SK-N-SH (cell line): ENCODE results near the gene SERPINI2. TPM values are rescaled to one million over a fixed set of nuclear protein-coding genes. Genes with fewer than 3 reads are reported as not detected.

Source experiments
- CTCF ChIA-PET: fragments of 300-600, 350-600 bp; formaldehyde crosslinking; extraction: SDS; loops from one replicate; lab custom pipeline; 2021; lab: Yijun Ruan, JAX
- POLR2A ChIA-PET: fragments of 350-600 bp; sonication (Branson Sonifier 250); formaldehyde crosslinking; extraction: SDS; loops from one replicate; lab custom pipeline; 2020; ENCODE audit warnings: antibody characterized with exemption, inconsistent platforms; lab: Yijun Ruan, JAX
- DNase-seq: peaks from one replicate; pipeline ENCODE4 v3.0.0; 2012
- H2AFZ ChIP-seq: fragments of 200-600 bp; sonication (generic); 2 replicates; pipeline ENCODE4 v1.8.1; 2016; ENCODE audit warnings: antibody characterized with exemption, mild to moderate bottlenecking, low read depth
- H3F3A ChIP-seq: fragments of 200-600 bp; sonication (generic); replicated peaks from 2 replicates; pipeline ENCODE3; 2016; ENCODE audit warnings: antibody characterized with exemption, mild to moderate bottlenecking; ENCODE audit not compliant: insufficient read depth
- H3K27ac ChIP-seq, 2 experiments: fragments of 200-500 bp in 1 of 2; fragments of 200-600 bp in 1 of 2; sonication (Bioruptor generic) in 1 of 2; sonication (generic), shearing (Covaris generic) in 1 of 2; 2 replicates each; pipeline versions ENCODE4 v1.5.1 to v1.6.1; 2014 to 2016; ENCODE audit warnings: low read depth in 2 of 2, inconsistent platforms in 1 of 2, low read length in 1 of 2, mild to moderate bottlenecking in 1 of 2, mixed read lengths in 1 of 2
- H3K27me3 ChIP-seq: fragments of 200-600 bp; sonication (generic), shearing (Covaris generic); 2 replicates; pipeline ENCODE4 v1.6.1; 2016; ENCODE audit warnings: mixed run types; ENCODE audit not compliant: insufficient read depth
- H3K36me3 ChIP-seq, 2 experiments: fragments of 200-500 bp in 1 of 2; fragments of 200-600 bp in 1 of 2; sonication (Bioruptor generic) in 1 of 2; sonication (generic) in 1 of 2; replicated peaks in 1 of 2; 2 replicates each; pipeline versions ENCODE3 to v1.5.1; 2014 to 2016; ENCODE audit warnings: low read length in 1 of 2, mild to moderate bottlenecking in 1 of 2; ENCODE audit not compliant: insufficient read depth in 2 of 2, control insufficient read depth in 1 of 2
- H3K4me1 ChIP-seq, 2 experiments: fragments of 200-500 bp in 1 of 2; fragments of 200-600 bp in 1 of 2; sonication (Bioruptor generic) in 1 of 2; sonication (generic), shearing (Covaris generic) in 1 of 2; 2 replicates each; pipeline versions ENCODE4 v1.5.1 to v1.6.1; 2014 to 2016; ENCODE audit warnings: low read depth in 1 of 2, low read length in 1 of 2, mixed run types in 1 of 2; ENCODE audit not compliant: insufficient read depth in 2 of 2, control insufficient read depth in 1 of 2
- H3K4me2 ChIP-seq: fragments of 200-600 bp; sonication (generic), shearing (Covaris generic); 2 replicates; pipeline ENCODE4 v1.6.1; 2017; ENCODE audit warnings: mixed run types
- H3K4me3 ChIP-seq, 2 experiments: fragments of 200-500 bp in 1 of 2; fragments of 200-600 bp in 1 of 2; sonication (Bioruptor generic) in 1 of 2; sonication (generic), shearing (Covaris generic) in 1 of 2; 2 replicates each; pipeline versions ENCODE4 v1.5.1 to v1.8.1; 2014 to 2016; ENCODE audit warnings: low read depth in 2 of 2, inconsistent platforms in 1 of 2, low read length in 1 of 2, mild to moderate bottlenecking in 1 of 2, mixed read lengths in 1 of 2, moderate library complexity in 1 of 2
- H3K79me2 ChIP-seq: fragments of 200-600 bp; sonication (generic); 2 replicates; pipeline ENCODE4 v1.8.1; 2017; ENCODE audit warnings: mild to moderate bottlenecking; ENCODE audit not compliant: insufficient read depth
- H3K9ac ChIP-seq: fragments of 200-600 bp; sonication (generic); 2 replicates; pipeline ENCODE4 v1.6.1; 2017; ENCODE audit warnings: mixed run types
- H3K9me2 ChIP-seq: fragments of 200-600 bp; sonication (generic); 2 replicates; pipeline ENCODE4 v1.6.1; 2017; ENCODE audit warnings: mixed run types
- H3K9me3 ChIP-seq: fragments of 200-600 bp; sonication (generic); 2 replicates; pipeline ENCODE4 v1.6.1; 2017; ENCODE audit warnings: mixed run types, mild to moderate bottlenecking, moderate library complexity
- H4K20me1 ChIP-seq: fragments of 200-600 bp; sonication (generic); 2 replicates; pipeline ENCODE4 v1.6.1; 2017; ENCODE audit warnings: mild to moderate bottlenecking, mixed run types; ENCODE audit not compliant: insufficient read depth
- ELF1 ChIP-seq: IDR thresholded peaks from 2 replicates; pipeline ENCODE4 v1.4.0; 2012
- EZH2phosphoT487 ChIP-seq: fragments of 200-600 bp; sonication (generic); IDR thresholded peaks from 2 replicates; pipeline ENCODE4 v1.6.1; 2017; ENCODE audit warnings: low read depth, mixed run types, mild to moderate bottlenecking, antibody characterized with exemption, moderate library complexity, borderline replicate concordance
- FOXM1 ChIP-seq: IDR thresholded peaks from 2 replicates; pipeline ENCODE4 v1.4.0; 2012; ENCODE audit warnings: low read depth, mild to moderate bottlenecking
- GABPA ChIP-seq: IDR thresholded peaks from 2 replicates; pipeline ENCODE4 v1.4.0; 2012; ENCODE audit warnings: low read depth, mild to moderate bottlenecking
- GATA2 ChIP-seq: sonication (generic); formaldehyde crosslinking; IDR thresholded peaks from 2 replicates; pipeline ENCODE4 v1.5.0; 2020; ENCODE audit warnings: mild to moderate bottlenecking, missing genetic modification reagents
- NFIC ChIP-seq: IDR thresholded peaks from 2 replicates; pipeline ENCODE4 v1.4.0; 2012; ENCODE audit warnings: borderline replicate concordance
- PBX3 ChIP-seq: IDR thresholded peaks from 2 replicates; pipeline ENCODE4; 2012
- POLR2AphosphoS5 ChIP-seq: IDR thresholded peaks from 2 replicates; pipeline ENCODE4 v1.6.1; 2012; ENCODE audit warnings: low read depth, low read length
- RAD21 ChIP-seq: IDR thresholded peaks from 2 replicates; pipeline ENCODE4 v1.6.1; 2012; ENCODE audit warnings: mild to moderate bottlenecking, low read length
- RCOR1 ChIP-seq: fragments of 150-350 bp; IDR thresholded peaks from 2 replicates; pipeline ENCODE4 v1.6.1; 2017; ENCODE audit warnings: antibody characterized with exemption, low read length
- TCF12 ChIP-seq: IDR thresholded peaks from 2 replicates; pipeline ENCODE4 v1.4.0; 2012
- TEAD4 ChIP-seq: IDR thresholded peaks from 2 replicates; pipeline ENCODE4 v1.4.0; 2012; ENCODE audit warnings: mild to moderate bottlenecking, borderline replicate concordance; ENCODE audit not compliant: insufficient read depth
- USF2 ChIP-seq: fragments of 150-350 bp; IDR thresholded peaks from 2 replicates; pipeline ENCODE4 v1.6.1; 2017; ENCODE audit warnings: antibody characterized with exemption, low read length, low read depth, borderline replicate concordance
- YY1 ChIP-seq: IDR thresholded peaks from 2 replicates; pipeline ENCODE4 v1.4.0; 2012; ENCODE audit warnings: low read depth, mild to moderate bottlenecking
- WGBS: methylation state at CpG from one replicate; pipeline ENCODE4 v1.1.6; 2017; ENCODE audit warnings: low lambda C conversion rate; 5-methylcytosine and 5-hydroxymethylcytosine counted together
- polyA plus RNA-seq, 3 experiments: library from polyadenylated mRNA; depleted of rRNA; stranded (reverse); fragments of >200 nt; gene quantifications; 2 replicates each; pipeline ENCODE4 v1.2.3, GENCODE V29; 2012
- TF ChIP-seq, protein P1 (sequence below): IDR thresholded peaks from 2 replicates; pipeline ENCODE4 v1.6.1; 2012; ENCODE audit warnings: mild to moderate bottlenecking, low read depth, low read length, moderate library complexity
- TF ChIP-seq, protein P2 (sequence below): IDR thresholded peaks from 2 replicates; pipeline ENCODE4 v1.4.0; 2012; ENCODE audit warnings: low read depth, borderline replicate concordance
- TF ChIP-seq, protein P3 (sequence below): IDR thresholded peaks from 2 replicates; pipeline ENCODE4 v1.4.0; 2012; ENCODE audit warnings: low read depth, borderline replicate concordance

SERPINI2 gene
- polyA plus RNA-seq, 1 of the 3 experiments (the other 2 are of a cell fraction) = not detected

GRCh38 chr3:167409611-167410010, 64.2 kb downstream of the SERPINI2 start:
- Histone ChIP-seq H4K20me1 (no peaks in the 10 kb centered on the region), H3K9me3 (no peaks in the 10 kb centered on the region), H3K9ac (no peak overlapping the region), H3K9me2 (no peaks in the 10 kb centered on the region), H3K79me2 (no peaks in the 10 kb centered on the region), H3K36me3 (no peaks in the 10 kb centered on the region), H3K4me1 (no peaks in the 10 kb centered on the region), H3F3A (no peaks in the 10 kb centered on the region), H3K4me2 (no peak overlapping the region), H3K27me3 (no peaks in the 10 kb centered on the region), H3K4me3 (no peak overlapping the region), H3K27ac (no peak overlapping the region), H2AFZ (no peak overlapping the region)
- no peak for TF ChIP-seq USF2
- no peak for TF ChIP-seq ELF1
- TF ChIP-seq, protein P1, sequence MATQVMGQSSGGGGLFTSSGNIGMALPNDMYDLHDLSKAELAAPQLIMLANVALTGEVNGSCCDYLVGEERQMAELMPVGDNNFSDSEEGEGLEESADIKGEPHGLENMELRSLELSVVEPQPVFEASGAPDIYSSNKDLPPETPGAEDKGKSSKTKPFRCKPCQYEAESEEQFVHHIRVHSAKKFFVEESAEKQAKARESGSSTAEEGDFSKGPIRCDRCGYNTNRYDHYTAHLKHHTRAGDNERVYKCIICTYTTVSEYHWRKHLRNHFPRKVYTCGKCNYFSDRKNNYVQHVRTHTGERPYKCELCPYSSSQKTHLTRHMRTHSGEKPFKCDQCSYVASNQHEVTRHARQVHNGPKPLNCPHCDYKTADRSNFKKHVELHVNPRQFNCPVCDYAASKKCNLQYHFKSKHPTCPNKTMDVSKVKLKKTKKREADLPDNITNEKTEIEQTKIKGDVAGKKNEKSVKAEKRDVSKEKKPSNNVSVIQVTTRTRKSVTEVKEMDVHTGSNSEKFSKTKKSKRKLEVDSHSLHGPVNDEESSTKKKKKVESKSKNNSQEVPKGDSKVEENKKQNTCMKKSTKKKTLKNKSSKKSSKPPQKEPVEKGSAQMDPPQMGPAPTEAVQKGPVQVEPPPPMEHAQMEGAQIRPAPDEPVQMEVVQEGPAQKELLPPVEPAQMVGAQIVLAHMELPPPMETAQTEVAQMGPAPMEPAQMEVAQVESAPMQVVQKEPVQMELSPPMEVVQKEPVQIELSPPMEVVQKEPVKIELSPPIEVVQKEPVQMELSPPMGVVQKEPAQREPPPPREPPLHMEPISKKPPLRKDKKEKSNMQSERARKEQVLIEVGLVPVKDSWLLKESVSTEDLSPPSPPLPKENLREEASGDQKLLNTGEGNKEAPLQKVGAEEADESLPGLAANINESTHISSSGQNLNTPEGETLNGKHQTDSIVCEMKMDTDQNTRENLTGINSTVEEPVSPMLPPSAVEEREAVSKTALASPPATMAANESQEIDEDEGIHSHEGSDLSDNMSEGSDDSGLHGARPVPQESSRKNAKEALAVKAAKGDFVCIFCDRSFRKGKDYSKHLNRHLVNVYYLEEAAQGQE = no peak
- no peak for TF ChIP-seq POLR2AphosphoS5
- no peak for TF ChIP-seq FOXM1
- no peak for TF ChIP-seq RAD21
- TF ChIP-seq NFIC = no peak
- TF ChIP-seq PBX3 = no peak
- TF ChIP-seq GABPA = no peak
- TF ChIP-seq, protein P2, sequence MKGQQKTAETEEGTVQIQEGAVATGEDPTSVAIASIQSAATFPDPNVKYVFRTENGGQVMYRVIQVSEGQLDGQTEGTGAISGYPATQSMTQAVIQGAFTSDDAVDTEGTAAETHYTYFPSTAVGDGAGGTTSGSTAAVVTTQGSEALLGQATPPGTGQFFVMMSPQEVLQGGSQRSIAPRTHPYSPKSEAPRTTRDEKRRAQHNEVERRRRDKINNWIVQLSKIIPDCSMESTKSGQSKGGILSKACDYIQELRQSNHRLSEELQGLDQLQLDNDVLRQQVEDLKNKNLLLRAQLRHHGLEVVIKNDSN = no peak
- TF ChIP-seq TCF12 = no peak
- TF ChIP-seq TEAD4 = no peak
- TF ChIP-seq, protein P3, sequence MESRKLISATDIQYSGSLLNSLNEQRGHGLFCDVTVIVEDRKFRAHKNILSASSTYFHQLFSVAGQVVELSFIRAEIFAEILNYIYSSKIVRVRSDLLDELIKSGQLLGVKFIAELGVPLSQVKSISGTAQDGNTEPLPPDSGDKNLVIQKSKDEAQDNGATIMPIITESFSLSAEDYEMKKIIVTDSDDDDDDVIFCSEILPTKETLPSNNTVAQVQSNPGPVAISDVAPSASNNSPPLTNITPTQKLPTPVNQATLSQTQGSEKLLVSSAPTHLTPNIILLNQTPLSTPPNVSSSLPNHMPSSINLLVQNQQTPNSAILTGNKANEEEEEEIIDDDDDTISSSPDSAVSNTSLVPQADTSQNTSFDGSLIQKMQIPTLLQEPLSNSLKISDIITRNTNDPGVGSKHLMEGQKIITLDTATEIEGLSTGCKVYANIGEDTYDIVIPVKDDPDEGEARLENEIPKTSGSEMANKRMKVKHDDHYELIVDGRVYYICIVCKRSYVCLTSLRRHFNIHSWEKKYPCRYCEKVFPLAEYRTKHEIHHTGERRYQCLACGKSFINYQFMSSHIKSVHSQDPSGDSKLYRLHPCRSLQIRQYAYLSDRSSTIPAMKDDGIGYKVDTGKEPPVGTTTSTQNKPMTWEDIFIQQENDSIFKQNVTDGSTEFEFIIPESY = no peak
- no peak for TF ChIP-seq EZH2phosphoT487
- no peak for TF ChIP-seq RCOR1
- TF ChIP-seq YY1 = no peak
- TF ChIP-seq GATA2 (CRISPR knock-in tag) = no peak
- ChIA-PET CTCF (interaction anchor here (1.0 to 1.8 kb wide), 2 partner anchors 9 to 14 kb away, joined by 4 read pairs; no protein-coding TSS in a partner anchor), POLR2A (no interaction called here)
- DNase-seq = no peak
- WGBS = 0% methylated on average over 1 of the region's 1 CpG
